GM18499 (cell line): ENCODE results near the gene KCNH3.

Experiments used
- ATAC-seq: cut with Tn5 transposase; IDR thresholded peaks from one replicate; pipeline ENCODE4 v1.9.1; 2021; ENCODE audit warnings: moderate number of reproducible peaks; ENCODE audit not compliant: insufficient read depth, unreplicated experiment

KCNH3 gene

DNA sequence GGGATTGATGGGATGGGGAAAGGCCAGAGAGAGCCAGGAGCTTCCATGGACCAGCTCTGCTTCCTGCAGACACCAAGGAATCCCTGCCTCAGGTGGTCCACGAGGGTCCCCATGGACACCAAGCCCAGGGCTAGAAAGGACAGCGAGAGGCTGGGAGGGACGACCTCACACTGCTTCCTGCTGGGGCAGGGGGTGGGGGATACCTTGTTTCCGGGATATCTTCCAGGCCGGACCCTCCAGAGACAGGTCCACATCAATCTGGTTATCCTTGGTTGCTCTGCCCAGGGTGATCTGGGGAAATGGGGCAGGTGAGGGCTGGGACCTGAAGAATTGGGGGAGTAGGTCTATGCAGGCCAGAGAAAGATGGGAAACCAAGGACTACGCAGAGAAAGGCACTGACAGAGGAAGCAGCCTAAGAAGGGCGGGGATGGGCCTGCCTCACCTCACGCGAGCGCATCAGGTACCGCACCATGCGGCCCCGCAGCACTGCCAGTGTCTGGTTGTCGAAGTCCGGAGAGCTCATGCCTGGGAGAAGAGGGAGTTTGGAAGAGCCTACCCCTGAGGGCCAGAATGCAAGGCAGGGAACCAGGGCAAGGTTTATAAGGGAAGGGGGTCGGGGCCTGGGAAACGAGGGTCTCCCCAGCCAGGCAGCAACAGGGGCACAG, 20.3 kb downstream of the KCNH3 start:
- no peak for ATAC-seq

DNA sequence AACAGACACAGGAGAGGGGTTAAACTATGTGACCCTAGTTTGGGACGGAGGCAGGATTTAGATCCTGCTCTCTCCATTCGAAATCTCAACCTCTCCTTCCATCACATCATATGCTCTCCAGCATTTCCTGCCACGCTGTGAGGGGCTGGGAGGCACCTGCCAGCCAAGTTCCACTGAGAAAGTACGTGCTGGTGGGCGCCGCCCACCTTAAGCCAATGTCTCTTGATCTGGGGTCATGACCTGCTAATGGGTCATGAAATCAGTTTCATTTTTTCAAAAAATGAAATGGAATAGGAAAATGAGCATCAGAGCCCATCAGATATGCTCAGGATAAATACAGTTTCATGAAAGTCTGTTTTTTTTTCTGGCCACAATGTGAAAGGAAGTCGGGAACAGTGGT, 21.9 kb downstream of the KCNH3 start:
- no peak for ATAC-seq

- ATAC-seq: no peak
Observed at GRCh38 chr12:49562233-49562632, 23.4 kb downstream of the KCNH3 start.

- ATAC-seq: no peak
Observed at GRCh38 chr12:49562831-49563230, 24.0 kb downstream of the KCNH3 start.

DNA sequence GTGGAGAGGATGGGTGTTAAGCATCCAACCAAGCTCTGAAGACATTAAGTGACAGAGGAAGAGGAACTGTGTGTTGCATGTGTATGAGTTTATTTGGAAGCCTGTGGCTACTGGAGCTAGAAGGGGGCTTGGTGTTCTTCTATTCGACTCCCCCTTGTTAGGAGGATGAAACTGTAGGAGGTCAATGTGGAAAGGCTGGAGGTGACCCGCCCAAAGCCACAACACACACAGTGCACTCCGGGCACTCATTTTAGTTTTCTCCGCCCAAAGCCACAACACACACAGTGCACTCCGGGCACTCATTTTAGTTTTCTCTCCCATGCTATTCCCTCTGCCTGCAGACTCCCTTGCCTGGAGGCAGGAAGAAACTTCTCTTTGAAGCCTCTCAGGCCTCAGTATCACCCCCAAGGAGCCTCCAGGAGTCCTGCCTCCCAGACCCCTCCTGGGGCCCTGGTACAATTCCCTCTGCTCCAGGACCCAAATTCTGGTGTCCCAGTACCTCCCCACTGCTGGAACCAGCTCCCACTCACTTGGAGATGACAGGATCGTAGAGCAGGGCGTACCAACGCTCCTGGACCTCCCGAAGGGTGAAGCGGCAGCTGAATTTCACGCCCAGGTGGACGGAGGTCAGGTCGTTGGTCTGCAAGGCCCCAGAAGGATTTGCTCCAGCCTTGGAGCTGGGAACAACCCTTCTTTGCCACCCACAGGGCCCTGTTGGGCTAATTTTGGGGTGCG, 25.3 kb downstream of the KCNH3 start:
- ATAC-seq: no peak

GRCh38 chr12:49564686-49565405, 26.0 kb downstream of the KCNH3 start:
- no peak for ATAC-seq

DNA sequence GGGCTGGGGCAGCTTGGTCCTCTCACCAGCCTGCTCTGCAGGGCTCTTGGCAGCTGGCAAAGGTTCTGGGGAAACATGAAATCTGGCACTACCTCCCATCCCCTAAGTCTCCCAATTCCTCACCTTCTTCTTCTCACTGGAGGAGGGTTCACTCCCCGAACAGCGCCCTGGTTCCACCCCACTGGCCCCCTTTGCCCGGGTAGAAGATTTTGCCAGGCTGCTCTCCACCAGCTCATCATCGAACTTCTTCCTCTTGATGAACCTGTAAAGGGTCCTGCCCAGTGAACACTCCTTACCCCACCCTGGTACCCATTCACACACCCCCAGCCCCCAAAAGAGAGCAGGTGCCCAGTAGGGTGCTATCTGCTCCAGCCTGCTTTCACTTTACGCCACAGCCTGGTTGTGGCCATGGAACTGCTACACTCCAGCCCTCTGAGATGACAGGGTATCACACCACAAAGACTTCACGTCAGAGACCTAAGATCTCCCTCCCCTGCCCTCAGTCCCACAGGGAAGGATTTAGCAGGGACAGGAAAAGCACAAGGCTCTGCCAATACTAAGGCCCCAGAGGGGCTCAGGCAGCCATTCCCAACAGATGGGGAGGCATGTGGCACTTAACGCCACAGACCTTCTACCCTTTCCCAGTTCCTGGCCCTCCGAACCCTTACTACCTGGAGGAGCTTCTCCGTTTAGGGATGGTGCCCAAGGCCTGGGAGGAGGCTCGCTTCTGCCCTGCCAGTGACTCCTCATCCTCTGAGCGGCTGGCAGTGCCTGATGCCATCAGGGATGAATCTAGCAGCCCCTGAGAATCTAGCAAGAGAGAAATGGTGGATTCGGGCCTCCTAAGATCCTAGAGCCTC, 26.8 kb downstream of the KCNH3 start:
- no peak for ATAC-seq

DNA sequence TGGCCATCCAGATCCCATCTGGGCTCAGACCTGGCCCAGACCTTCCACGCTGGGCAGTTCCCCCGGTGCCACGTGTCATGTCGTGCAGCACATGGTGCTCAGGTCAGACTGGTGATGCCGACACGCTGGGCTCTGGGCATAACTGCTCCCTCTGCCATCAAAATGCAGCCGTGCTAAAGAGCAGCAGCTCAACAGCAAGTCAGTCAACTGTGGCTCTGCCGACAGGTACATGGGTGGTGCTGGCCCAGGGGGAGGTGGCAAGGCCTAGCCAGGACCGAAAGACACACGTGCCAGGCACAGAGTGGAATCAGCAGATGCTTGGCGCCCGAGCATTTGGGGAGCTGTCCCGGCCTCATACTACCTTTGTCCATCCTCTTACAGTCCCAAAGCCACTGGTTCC, 27.5 kb downstream of the KCNH3 start:
- ATAC-seq: no peak

DNA sequence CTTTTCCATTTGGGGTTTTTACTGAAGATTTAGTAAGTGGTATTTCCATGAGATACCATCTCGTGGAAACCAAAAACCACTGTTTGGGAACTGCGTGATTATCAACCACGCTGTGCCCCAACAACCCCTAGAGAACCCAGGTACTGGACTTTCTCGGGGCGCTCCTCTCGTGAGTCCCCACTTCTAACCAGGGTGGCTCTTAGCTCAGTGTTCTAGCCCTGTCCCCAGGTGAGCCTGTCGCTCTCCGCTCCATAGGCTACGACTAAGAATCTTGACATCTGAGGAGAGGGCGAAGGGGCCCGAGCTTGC, 28.4 kb downstream of the KCNH3 start:
- peak; percentile 7 for ATAC-seq

DNA sequence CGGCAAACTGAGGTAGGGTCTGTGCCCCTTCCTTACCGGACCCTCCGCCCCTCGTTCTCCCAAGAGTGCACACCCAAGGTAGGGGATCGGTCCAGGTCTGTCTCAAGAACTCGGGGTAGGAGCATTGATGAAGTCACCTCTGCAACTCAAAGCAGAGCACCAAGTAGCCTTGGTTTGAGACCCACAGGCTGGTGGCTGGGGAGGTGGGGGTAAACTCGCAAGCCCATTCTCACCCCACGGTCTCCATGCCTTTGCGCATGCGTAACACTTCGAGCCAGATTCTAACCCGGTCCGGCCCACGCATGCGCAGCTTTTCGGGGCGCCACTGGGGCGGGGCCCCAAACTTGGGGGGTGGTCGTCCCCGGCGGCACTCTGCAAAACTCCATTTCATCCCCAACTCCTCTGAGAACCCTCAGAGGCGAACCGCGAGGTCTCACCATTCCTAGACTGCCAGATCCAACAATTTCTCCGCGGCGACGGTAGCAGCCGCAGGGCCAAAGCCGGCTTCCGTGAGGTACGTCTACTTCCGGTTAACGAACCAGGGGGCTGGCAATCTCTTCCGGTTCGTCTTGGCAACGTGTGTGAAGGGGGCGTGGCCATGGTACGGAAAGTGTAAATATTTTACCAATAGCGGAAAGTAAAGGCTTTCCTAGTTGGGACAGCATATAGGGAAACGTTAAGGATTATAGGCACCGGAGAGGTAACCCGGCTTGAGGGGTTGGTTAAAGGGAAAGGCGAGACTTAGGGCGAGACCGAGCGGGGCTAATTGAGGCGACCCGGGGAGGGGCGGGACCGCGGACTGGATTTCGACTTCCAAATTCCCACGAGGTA, 29.0 kb downstream of the KCNH3 start, which contains the start of gene MCRS1:
TSS of gene MCRS1 (minus strand) at position 532 of the 831 bp plus-strand sequence. CDS start 1,411 bp downstream, outside the sequence.
- peak; percentile 64 for ATAC-seq

DNA sequence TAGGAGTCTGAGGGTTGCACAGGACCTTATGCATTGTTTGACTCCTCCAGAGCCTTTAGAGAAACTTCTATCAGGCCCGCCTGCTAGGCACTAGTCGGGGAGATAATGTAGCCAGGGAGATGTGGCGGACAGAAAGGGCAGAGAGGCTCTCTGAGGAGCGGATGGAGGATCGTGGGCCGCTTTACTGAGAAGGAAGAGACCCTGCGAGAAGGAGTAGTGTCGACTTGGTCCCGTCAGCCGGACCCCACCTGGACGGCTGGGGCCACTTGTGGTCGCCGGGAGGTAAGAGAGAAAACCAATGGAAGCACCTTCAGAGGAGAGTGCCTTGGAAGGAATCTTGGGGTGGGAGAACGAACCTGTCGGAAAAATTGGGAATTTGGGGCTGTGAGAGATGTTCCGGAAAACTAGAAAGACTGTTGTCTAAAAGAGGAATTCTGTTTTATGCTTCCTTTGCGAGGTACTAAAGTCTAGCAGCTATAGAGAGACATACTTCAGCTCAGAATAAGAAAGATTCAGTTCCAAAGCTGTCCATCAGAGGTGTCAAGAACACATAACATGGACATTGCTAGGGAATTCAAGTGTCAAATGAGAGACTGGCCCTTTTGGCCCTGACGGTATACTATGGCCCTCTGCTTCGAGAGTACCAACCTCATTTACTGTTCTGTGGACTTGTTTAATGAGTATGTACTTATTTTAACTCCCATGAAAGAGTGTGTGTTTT, 29.8 kb downstream of the KCNH3 start:
- no peak for ATAC-seq

DNA sequence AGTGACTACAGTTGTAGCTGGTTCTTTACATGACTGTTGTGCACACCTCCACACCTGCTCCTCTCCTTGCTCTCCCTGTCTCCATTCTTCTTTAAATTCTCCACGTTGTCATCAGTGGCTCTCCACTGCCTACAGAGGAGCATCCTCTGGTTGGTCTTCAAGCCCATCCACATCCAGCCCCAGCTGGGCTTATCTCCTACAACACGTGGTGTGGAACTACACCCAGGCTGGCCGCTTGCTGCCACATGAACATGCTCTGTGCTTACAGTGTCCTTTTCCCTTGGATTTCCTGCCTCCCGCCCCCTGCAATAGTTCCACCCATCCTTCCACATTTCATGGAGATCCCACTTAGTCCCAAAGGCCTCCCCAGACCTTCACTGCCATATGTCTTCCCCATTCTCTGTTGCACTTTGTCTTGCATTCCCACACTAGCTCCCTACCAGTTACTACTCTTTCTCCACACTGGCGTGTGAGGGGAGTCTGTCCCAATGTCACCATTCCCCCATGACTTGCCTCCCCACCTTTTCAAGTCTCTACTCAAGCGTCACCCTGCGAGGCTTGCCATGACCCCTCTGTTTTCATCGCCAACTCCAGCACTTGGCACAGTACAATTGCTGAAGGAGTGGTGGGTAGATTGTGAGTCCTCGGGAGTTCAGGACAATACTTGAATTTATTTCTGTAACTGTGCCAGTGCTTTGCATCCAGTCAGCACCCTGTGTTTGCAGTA, 38.9 kb downstream of the KCNH3 start:
- no peak for ATAC-seq

DNA sequence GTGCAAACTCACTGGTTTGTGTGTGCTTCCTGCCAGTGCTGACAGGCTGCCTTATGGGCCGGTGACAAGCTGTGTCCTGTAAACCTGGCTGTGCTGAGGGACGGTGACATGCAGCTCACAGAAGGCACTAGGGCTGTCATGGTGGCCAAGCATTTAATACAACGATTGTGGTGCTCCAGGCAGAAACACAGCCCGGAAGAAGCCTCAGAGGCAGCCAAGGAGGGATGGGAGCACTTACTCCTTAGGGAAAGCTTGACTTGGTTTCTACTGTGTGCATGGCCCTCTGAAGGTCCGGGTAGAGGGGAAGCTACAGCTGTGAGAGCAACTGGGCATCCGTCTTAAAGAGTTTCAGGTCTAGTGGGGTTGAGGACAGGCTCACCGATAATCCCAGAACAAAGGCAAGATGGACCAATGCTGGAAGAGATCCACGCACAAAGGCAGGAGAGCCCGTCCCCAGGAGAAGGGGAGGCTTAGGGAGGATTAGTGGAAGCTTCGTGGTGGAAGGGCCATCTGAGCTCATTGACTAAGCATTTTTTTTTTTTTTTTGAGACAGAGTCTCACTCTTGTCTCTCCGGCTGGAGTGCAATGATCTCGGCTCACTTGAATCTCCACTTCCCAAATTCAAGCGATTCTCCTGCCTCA, 39.8 kb downstream of the KCNH3 start:
- no peak for ATAC-seq

DNA sequence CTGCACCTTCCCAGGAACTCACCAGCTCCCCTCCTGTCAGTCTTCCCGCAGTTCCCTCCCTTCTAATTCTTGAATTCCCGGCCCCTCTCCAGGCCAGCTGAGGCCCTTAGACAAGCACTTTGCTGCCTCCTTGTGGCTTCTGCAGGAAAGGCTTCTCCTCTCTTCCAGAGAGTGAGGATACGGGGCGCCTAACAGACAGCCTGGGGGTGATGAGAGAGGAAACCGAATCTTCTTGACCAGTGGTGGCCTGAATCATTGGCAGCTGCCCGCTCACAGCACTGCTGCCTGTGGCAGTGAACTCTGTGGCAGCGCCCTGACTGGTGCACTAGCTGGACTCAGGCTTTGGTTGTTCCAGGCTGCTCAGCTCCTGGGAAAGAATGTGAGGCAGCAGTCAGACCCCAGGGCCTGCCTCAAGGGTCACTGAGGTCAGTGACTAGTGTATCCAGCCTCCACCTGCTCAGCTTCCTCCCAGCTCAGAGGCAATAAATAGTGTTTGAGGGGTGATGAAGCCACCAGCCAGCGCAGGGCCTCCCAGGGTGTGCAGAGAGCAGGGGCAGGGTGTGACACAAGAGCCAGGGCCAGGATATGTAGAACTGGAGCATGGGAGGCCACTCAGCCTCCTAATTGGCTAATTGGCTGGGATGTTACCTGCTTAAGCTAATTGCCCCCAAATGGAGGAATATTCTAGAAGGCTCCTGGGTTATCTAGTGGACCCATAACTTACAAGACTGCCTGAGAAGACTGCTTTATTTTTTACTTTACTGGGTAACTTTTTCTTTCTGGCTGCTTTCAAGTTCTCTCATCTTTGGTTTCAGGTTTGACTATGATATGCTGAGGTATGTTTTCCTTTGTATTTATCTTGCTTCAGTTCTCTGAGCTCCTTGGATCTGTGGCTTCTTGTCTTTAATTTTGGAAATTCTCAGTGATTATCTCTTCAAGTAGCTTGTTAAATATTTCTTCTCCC, 42.0 kb downstream of the KCNH3 start:
- no peak for ATAC-seq

- no peak for ATAC-seq
Observed at GRCh38 chr12:49582201-49582600, 43.4 kb downstream of the KCNH3 start.

GRCh38 chr12:49582850-49583249, 44.0 kb downstream of the KCNH3 start:
- ATAC-seq: no peak
